ENCODE data around the gene XPNPEP2.

Gene XPNPEP2

DNA sequence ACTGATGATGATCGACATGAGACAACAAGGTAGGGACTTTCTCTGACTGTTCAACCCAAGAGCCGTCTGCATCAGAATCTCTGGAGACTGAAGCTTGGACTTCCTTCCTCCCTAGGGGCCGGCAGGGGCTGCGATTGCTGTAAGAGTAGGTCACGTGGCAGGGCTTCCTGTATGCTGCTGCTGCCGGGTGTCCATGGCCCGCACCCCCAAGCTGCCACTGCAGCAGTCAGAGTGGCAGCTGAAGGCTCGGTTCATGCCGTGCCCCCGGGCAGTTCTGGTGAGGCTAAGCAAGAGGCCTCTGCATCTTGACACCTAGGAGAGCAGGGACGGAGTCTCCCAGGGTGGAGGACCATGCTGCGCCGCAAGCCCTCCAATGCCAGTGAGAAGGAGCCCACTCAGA, 41.0 kb downstream of the XPNPEP2 start, which contains the start of gene SASH3:
Gene SASH3 (plus strand): TSS at position 203 of the 400 bp plus-strand sequence. CDS start 149 bp downstream, at position 352.
- no peaks in the 10 kb centered on the region for H3K27me3 ChIP-seq (ENCODE audit: control insufficient read depth, low read length)
- peak within 1 kb of the TSS; percentile 97 for H3K4me2 ChIP-seq (ENCODE audit: low read length)
- H3F3A ChIP-seq (ENCODE audit: control insufficient read depth, insufficient read depth) = peaks cover 14% of the 10 kb centered on the region
- H3K9me3 ChIP-seq (ENCODE audit: control insufficient read depth, insufficient read depth, low read length) = no peaks in the 10 kb centered on the region
- peaks cover 46% of the 10 kb centered on the region for H3K36me3 ChIP-seq (ENCODE audit: control insufficient read depth, low read length)
- H3K79me2 ChIP-seq (ENCODE audit: control insufficient read depth, low read length) = peaks cover 65% of the 10 kb centered on the region
- H3K9me2 ChIP-seq (replicated peaks; ENCODE audit: control insufficient read depth, low read length) = no peaks in the 10 kb centered on the region
- H4K20me1 ChIP-seq (ENCODE audit: control insufficient read depth, insufficient read depth, low read depth, low read length) = peaks cover 14% of the 10 kb centered on the region
- peak within 1 kb of the TSS; percentile 97 for H3K4me3 ChIP-seq (ENCODE audit: low read length)
- TF ChIP-seq, protein P1, sequence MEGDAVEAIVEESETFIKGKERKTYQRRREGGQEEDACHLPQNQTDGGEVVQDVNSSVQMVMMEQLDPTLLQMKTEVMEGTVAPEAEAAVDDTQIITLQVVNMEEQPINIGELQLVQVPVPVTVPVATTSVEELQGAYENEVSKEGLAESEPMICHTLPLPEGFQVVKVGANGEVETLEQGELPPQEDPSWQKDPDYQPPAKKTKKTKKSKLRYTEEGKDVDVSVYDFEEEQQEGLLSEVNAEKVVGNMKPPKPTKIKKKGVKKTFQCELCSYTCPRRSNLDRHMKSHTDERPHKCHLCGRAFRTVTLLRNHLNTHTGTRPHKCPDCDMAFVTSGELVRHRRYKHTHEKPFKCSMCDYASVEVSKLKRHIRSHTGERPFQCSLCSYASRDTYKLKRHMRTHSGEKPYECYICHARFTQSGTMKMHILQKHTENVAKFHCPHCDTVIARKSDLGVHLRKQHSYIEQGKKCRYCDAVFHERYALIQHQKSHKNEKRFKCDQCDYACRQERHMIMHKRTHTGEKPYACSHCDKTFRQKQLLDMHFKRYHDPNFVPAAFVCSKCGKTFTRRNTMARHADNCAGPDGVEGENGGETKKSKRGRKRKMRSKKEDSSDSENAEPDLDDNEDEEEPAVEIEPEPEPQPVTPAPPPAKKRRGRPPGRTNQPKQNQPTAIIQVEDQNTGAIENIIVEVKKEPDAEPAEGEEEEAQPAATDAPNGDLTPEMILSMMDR (IDR thresholded peaks at IDR 0.05; ENCODE audit: low read depth, low read length, poor library complexity, severe bottlenecking) = no peak
- TF ChIP-seq EZH2phosphoT487 (IDR thresholded peaks at IDR 0.05; ENCODE audit: borderline replicate concordance, low read length) = no peak
- peaks cover 79% of the 10 kb centered on the region for H3K4me1 ChIP-seq (ENCODE audit: control insufficient read depth, low read length)
- peak within 1 kb of the TSS; percentile 94 for H3K27ac ChIP-seq (ENCODE audit: low read depth, low read length)

DNA sequence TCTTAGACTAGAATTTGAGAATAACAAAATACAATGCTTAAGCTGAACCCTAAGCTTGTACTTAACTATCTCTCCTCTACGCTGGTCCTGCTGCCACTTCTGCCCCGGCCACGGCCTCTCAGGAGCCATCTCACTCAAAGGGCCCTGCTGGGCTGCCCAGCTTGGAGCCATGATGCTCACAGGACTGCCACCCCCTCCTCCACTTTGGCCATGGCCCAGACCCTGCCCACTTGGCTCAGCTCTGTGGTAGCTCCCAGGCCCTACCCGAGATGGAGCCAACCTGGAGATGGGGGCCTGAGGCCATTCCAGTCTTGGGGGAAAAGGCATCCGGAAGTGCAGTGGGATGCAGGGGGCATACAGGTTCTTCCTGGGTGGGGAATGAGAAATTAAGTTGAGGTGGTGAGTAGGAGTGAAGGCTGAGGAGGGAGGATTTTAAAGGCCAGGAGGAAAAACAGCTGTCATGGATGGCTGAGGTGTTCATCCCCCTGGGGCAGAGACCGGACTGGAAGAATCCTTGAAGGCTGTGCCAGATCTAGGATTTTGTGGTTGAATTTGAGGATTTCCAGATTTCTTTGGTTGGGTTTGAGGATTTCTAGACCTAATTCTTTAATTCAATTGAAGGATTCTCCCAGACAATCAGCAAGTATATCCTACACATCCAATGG, 41.8 kb downstream of the XPNPEP2 start:
- no peak for TF ChIP-seq EZH2phosphoT487 (IDR thresholded peaks at IDR 0.05; ENCODE audit: borderline replicate concordance, low read length)
- TF ChIP-seq, protein P1 (IDR thresholded peaks at IDR 0.05; ENCODE audit: low read depth, low read length, poor library complexity, severe bottlenecking) = no peak
- Histone ChIP-seq H3K4me1 (ENCODE audit: control insufficient read depth, low read length) (peaks cover 77% of the 10 kb centered on the region), H3K27ac (ENCODE audit: low read depth, low read length) (peak overlapping the region; percentile 94), H3K4me3 (ENCODE audit: low read length) (peak overlapping the region; percentile 97), H3K9me2 (replicated peaks; ENCODE audit: control insufficient read depth, low read length) (no peaks in the 10 kb centered on the region), H3K4me2 (ENCODE audit: low read length) (peak overlapping the region; percentile 97), H3K27me3 (ENCODE audit: control insufficient read depth, low read length) (no peaks in the 10 kb centered on the region), H3F3A (ENCODE audit: control insufficient read depth, insufficient read depth) (peaks cover 12% of the 10 kb centered on the region; the same call in 1 of the 2 replicates), H3K9me3 (ENCODE audit: control insufficient read depth, insufficient read depth, low read length) (no peaks in the 10 kb centered on the region), H3K36me3 (ENCODE audit: control insufficient read depth, low read length) (peaks cover 52% of the 10 kb centered on the region), H4K20me1 (ENCODE audit: control insufficient read depth, insufficient read depth, low read depth, low read length) (peaks cover 14% of the 10 kb centered on the region), H3K79me2 (ENCODE audit: control insufficient read depth, low read length) (peaks cover 72% of the 10 kb centered on the region)

DNA sequence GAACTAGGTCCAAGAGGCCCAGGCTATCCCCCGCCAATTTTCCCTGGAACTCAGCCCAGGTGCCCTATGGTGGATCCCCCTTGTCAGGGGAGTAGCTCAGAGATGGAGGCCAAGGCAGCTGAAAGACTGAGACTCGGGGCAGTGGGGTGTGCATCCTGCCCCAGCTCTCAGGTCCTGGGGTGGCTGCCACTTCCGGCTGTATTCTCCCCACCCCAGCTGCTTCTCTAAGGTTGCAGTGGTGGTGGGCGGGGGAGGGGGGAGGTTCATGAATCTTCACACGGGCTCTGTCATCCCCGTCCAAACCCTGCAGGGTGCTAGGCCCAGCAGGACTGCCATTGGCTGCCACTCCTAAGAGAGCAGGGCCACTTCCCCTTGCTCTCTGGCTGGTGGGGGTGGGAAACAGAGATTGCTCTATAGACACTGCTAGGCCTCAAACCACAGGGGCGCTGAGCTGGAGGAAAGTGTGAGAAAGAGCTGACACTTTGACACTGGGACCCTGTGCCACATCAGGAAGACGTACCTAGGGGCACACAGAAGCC, 42.4 kb downstream of the XPNPEP2 start:
- H3K4me3 ChIP-seq (ENCODE audit: low read length) = peak overlapping the region; percentile 97
- peaks cover 14% of the 10 kb centered on the region for H4K20me1 ChIP-seq (ENCODE audit: control insufficient read depth, insufficient read depth, low read depth, low read length)
- peaks cover 58% of the 10 kb centered on the region for H3K36me3 ChIP-seq (ENCODE audit: control insufficient read depth, low read length)
- peaks cover 78% of the 10 kb centered on the region for H3K79me2 ChIP-seq (ENCODE audit: control insufficient read depth, low read length)
- peak overlapping the region; percentile 94 for H3K27ac ChIP-seq (ENCODE audit: low read depth, low read length)
- no peaks in the 10 kb centered on the region for H3K9me3 ChIP-seq (ENCODE audit: control insufficient read depth, insufficient read depth, low read length)
- TF ChIP-seq EZH2phosphoT487 (IDR thresholded peaks at IDR 0.05; ENCODE audit: borderline replicate concordance, low read length) = no peak
- TF ChIP-seq, protein P1 (IDR thresholded peaks at IDR 0.05; ENCODE audit: low read depth, low read length, poor library complexity, severe bottlenecking) = no peak
- H3K4me1 ChIP-seq (ENCODE audit: control insufficient read depth, low read length) = peaks cover 78% of the 10 kb centered on the region
- H3K27me3 ChIP-seq (ENCODE audit: control insufficient read depth, low read length) = no peaks in the 10 kb centered on the region
- peak overlapping the region; percentile 97 for H3K4me2 ChIP-seq (ENCODE audit: low read length)
- H3K9me2 ChIP-seq (replicated peaks; ENCODE audit: control insufficient read depth, low read length) = no peaks in the 10 kb centered on the region
- peaks cover 14% of the 10 kb centered on the region; the same call in 1 of the 2 replicates for H3F3A ChIP-seq (ENCODE audit: control insufficient read depth, insufficient read depth)
